Endothelial cell of hepatic sinusoid (primary cell): ENCODE measurements around the gene CHST9.
"Not testable (repeated sequence)": the region's sequence is repeated elsewhere in the genome, so short reads cannot be mapped to it uniquely, and the experiment has no call there.

Experiments
- in situ Hi-C: cut with HindIII; loops from 2 replicates; pipeline ENCODE4 v1.10.0; 2017; ENCODE audit warnings: low sequenced_read_pairs

Gene CHST9

GRCh38 chr18:27009293-27009692, 175.8 kb downstream of the CHST9 start:
- in situ Hi-C loops, result no loop called here

GRCh38 chr18:27008575-27008974, 176.5 kb downstream of the CHST9 start:
- in situ Hi-C loops, result no loop called here

DNA sequence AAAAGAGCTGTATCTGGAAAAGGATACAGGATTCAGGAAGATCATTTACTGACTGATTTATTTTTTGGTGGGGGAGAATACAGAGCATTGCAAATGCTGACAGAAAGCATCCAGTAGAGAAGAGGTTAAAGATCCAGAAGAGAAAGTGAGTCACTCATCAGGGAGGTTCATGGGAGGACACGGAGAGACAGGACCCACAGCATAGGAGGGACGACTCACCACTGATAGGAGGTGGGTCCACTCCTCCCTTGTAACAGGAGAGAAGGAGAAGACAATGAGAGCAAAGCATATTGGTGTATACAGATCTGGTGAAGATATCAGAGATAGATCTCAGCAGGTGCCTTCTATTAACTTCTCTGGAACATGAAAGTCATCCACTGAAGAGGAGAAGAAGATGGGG, 177.2 kb downstream of the CHST9 start:
- in situ Hi-C loops, result no loop called here

GRCh38 chr18:27005589-27005988, 179.5 kb downstream of the CHST9 start:
- in situ Hi-C loops, result no loop called here

- in situ Hi-C loops, result no loop called here
These were observed 180.9 kb downstream of the CHST9 start for GRCh38 chr18:27004056-27004829.

DNA sequence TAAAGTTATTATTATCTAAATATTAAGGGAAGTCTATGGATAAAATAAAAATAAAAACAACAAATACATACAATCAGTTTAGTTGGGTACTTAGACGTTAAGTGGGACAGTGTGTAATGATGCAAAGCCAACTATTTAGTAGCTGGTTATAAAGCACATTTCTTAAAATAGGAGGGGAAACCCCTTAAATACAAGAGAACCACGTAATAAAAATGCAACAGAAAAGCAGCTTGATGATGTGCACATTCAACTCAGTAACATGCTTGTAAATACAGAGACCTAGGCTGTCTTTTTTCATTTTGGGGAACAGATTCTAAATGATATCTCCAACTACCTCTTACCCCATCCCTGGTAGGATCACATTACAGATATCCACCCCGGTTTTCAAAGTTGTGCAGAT, 185.3 kb downstream of the CHST9 start:
- in situ Hi-C loops, result no loop called here

DNA sequence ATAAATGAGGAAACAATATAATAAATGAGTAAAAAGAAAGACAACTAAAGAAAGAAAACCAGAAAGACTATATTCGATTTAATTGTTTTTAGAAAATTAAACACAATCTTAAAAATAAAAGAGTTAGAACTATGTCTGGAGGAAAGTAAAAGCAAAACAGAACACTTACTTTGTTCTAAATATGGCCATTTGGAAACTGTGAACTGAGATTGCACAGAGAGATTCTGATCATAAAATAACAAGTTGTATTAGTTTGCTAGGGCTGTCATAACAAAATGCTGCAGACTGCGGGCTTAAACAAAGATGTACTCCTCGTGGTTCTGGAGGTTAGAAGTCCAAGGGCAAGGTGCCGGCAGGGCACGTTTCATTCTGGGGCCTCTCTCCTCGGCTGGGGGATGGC, 191.5 kb downstream of the CHST9 start:
- in situ Hi-C loops, result no loop called here

- in situ Hi-C loops, result no loop called here
These were observed 192.2 kb downstream of the CHST9 start for GRCh38 chr18:26992926-26993325.

DNA sequence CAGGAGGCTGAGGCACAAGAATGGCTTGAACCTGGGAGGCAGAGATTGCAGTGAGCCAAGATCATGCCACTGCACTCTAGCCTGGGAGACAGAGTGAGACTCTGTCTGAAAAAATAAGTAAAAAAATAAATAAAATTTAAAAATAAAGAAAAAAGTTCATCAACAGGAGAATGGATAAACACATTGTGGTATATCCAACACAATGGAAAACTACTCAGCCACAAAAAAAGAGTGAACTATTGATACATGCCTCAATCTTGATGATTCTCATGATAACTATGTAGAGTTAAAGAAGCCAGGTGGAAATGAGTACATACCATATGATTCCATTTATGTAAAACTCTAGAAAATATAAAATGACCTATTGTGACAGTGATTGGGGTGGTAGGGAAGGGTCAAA, 195.3 kb downstream of the CHST9 start:
- in situ Hi-C loops, result no loop called here

DNA sequence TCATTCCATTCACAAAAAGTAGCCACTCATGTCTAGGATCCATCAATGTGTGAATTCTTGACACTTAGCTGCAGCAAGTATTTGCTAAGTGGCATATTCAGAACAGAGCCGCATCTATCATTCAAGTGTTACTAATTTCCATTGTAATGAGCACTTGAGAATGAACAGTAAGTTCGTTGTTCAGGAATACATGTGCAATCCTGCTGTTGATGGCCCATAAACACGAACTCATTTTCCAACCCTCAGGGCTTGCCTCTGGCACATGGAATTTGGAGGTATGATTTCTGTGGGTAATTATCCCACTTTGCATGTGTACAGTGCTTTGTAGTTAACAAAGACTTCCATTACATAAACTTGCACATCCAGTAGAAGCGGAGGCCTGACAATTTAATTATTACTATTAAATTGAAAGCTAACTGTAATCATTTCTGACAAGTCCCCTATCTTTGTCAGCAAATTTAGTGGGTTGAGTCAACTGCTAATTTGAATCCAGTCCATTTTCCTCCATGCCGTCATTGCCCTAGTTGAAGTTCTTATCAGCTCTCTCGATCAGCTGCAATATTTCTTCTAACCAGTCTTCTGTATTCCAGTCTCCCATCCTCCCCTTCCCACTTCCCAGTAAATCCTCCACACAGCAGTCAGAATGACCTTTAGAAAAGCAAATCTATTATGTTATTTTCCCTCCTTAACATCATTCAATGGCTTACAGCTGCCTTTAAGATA, 203.6 kb downstream of the CHST9 start:
- in situ Hi-C loops, result no loop called here

- in situ Hi-C loops, result no loop called here
These were observed 206.2 kb downstream of the CHST9 start for GRCh38 chr18:26978812-26979341.

DNA sequence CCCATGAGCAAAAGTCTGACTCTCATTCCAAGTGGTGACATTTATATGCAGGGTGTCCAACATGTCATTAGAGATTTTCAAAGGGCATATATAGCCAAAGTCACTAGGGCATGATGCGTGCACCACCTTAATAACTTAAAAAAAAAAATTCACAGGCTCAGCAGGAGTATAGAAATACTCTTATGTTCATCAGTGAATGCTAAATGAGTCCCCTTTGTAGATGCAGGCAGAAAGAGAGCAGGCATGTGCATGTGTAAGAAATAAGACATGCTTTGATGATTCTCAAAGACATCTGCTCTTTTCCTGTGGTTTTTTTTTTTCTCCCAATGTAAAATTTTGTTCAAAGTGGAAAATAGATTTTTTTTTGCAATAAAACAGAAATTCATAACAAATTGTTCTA, 207.3 kb downstream of the CHST9 start:
- in situ Hi-C loops, result no loop called here

DNA sequence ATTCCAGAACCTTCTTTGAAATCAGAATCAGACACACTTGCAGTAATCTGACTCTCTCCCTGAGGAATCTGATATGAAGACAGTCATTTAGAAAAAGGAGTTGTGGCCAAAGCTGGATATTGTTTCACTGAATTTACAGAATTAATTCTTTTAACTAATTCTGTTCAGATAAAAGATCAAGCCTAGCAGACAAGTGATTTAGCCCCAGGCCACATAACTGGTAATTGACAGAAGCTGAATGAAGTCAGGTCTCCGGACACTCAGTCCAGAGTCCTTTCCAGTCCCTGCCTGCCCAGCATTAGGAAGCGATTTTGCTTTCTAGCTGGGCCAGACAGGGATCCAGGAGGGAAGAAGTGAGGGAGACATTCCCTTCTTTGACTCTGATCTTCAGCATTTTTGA, 208.9 kb downstream of the CHST9 start:
- in situ Hi-C loops, result no loop called here

DNA sequence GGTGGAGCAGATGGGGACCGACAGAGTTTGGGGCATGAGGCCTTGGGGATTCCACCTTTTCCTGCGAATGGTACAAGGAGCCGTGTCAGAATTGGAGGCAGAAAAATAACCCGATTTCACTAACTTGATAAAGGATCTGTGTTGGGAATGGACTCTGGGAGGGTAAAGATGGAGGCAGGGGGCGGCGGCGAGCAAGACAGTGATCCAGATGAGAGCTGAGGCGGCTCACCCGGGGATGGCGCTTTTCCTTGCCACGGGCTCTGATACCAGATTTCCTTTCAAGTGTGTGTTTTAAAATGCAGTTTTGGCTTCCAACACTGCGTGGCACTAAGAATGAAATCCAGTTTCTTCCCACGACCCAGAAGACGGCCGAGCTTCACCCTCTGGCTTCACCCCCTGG, 212.6 kb downstream of the CHST9 start:
- in situ Hi-C loops, result not testable (repeated sequence)

DNA sequence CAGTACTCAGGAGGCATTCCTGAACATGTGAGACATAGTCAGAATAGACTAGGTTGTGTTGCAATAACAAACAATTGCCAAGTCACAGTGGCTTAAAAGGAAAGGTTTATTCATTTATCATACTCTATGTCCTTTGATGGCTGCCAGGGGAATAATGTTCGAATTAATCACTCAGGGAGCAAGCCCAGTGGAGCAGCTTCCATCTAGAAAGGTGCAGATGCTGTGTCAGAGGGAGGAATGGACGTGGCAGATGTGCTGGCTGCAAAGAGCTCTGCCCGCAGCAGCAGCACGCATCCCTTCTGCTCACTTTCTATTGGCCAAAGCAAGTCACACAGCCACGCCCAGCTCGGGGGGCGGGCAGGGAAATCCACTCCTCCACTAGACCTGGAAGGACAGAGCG, 213.7 kb downstream of the CHST9 start:
- in situ Hi-C loops, result no loop called here

GRCh38 chr18:26970637-26971036, 214.5 kb downstream of the CHST9 start:
- in situ Hi-C loops, result no loop called here

DNA sequence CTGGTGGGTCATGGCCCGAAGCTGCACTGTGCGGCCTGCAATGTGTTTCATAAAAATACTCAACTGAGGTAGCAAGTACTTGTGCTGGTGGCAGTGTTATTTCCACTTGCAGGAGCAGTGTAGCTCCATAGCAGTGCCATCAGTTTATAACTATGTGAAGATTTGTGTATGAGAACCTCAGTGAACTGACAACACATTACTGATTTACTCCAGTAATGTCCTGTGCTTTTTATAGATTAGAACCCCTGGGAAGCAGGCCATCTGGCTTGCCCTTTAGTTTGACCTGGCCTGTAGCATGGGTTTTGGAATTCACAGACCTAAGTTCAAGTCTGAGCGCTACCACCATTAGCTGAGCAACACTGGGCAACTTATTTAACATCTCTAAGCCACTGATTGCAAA, 219.9 kb downstream of the CHST9 start:
- in situ Hi-C loops, result no loop called here

GRCh38 chr18:26963292-26963691, 221.8 kb downstream of the CHST9 start:
- in situ Hi-C loops, result no loop called here

DNA sequence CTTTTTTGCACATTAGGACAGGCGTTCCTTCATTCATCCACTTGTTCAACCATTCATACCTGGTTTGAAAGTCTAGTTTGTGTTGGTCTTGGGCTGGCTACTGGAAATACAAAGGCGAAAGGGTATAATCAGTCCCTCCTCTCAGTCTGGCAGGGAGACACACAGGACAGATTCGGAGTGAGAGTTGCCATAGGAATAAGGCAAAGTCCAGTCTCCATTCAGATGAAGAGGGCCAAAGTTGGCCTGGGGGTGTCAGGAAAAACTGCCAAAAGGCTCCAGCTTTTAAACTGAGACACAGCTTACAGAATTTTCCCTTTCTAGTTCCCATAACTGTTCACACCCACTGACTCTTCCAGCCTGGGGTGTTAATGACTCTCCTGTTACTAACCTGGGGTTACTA, 223.3 kb downstream of the CHST9 start:
- in situ Hi-C loops, result no loop called here

- in situ Hi-C loops, result no loop called here
These were observed 224.2 kb downstream of the CHST9 start for GRCh38 chr18:26960911-26961310.

- in situ Hi-C loops, result no loop called here
These were observed 228.2 kb downstream of the CHST9 start for GRCh38 chr18:26956863-26957262.

GRCh38 chr18:26948703-26949102, 236.4 kb downstream of the CHST9 start:
- in situ Hi-C loops, result no loop called here
